ENCODE results near the gene TWSG1.

DNA sequence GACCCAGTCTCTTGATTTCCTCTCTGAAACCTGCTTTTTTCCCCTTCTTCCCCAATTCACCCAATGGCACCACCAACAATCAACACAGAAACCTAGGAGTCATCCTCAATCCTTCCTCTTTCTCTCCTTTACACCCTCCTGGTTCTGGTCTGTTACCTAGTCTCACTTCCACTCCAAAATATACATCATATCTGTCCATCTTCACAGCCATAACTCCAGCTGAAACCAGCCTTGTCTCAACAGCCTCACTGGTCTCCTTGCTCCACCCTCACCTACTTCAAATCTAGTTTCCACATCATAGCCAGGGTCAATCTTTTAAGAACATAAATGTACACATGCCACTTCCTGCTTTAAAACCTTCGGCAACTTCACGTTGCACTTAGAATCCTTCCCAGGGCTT is 11.8 kb upstream of the TWSG1 start:
- TF ChIP-seq, protein P1, sequence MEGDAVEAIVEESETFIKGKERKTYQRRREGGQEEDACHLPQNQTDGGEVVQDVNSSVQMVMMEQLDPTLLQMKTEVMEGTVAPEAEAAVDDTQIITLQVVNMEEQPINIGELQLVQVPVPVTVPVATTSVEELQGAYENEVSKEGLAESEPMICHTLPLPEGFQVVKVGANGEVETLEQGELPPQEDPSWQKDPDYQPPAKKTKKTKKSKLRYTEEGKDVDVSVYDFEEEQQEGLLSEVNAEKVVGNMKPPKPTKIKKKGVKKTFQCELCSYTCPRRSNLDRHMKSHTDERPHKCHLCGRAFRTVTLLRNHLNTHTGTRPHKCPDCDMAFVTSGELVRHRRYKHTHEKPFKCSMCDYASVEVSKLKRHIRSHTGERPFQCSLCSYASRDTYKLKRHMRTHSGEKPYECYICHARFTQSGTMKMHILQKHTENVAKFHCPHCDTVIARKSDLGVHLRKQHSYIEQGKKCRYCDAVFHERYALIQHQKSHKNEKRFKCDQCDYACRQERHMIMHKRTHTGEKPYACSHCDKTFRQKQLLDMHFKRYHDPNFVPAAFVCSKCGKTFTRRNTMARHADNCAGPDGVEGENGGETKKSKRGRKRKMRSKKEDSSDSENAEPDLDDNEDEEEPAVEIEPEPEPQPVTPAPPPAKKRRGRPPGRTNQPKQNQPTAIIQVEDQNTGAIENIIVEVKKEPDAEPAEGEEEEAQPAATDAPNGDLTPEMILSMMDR (IDR thresholded peaks at IDR 0.05) = no peak
- TF ChIP-seq POLR2A (IDR thresholded peaks at IDR 0.05) = no peak

Measured in heart left ventricle (tissue), 13 donors.